Choroid plexus epithelial cell (primary cell): ENCODE results near the gene ARHGAP42.
A peak's percentile ranks its signal among the peaks of the same experiment; 100 is the strongest.

ENCODE experiments used
- DNase-seq: peaks from one replicate; pipeline ENCODE4 v3.0.0-alpha.2; 2010; ENCODE audit warnings: low read depth
- H3K4me3 ChIP-seq: 2 replicates; pipeline ENCODE4 v1.5.1; 2011; ENCODE audit warnings: low read depth, mild to moderate bottlenecking, control low read depth, low read length, moderate library complexity
- CTCF ChIP-seq: conservative IDR thresholded peaks from 2 replicates; pipeline ENCODE4 v1.5.1; 2011; ENCODE audit warnings: low read depth, mild to moderate bottlenecking, control low read depth, inconsistent platforms, low read length, moderate library complexity

The ARHGAP42 gene

GRCh38 chr11:100991541-100991940 lies 304.5 kb downstream of the ARHGAP42 start:
- no peak for TF ChIP-seq CTCF
- no peak overlapping the region for H3K4me3 ChIP-seq
- peak; percentile 39 for DNase-seq

- TF ChIP-seq CTCF, result no peak
- H3K4me3 ChIP-seq, result no peak overlapping the region
- no peak for DNase-seq
These were observed 307.9 kb downstream of the ARHGAP42 start for GRCh38 chr11:100994966-100995365.

GRCh38 chr11:100999756-101000155 lies 312.7 kb downstream of the ARHGAP42 start:
- no peak for DNase-seq
- H3K4me3 ChIP-seq, result no peak overlapping the region
- no peak for TF ChIP-seq CTCF

- TF ChIP-seq CTCF, result peak; percentile 4
- no peak overlapping the region for H3K4me3 ChIP-seq
- no peak for DNase-seq
These were observed 316.4 kb downstream of the ARHGAP42 start for GRCh38 chr11:101003468-101003867.

GRCh38 chr11:101008961-101009689 lies 322.0 kb downstream of the ARHGAP42 start:
- TF ChIP-seq CTCF, result no peak
- DNase-seq, result no peak
- H3K4me3 ChIP-seq, result no peak overlapping the region

GRCh38 chr11:101009690-101010055 lies 322.6 kb downstream of the ARHGAP42 start:
- no peak overlapping the region for H3K4me3 ChIP-seq
- DNase-seq, result no peak
- TF ChIP-seq CTCF, result no peak

GRCh38 chr11:101010899-101011298 lies 323.8 kb downstream of the ARHGAP42 start:
- H3K4me3 ChIP-seq, result no peak overlapping the region
- no peak for TF ChIP-seq CTCF
- peak; percentile 14 for DNase-seq
